Stimulated activated CD4-positive, alpha-beta T cell treated with anti-CD3 and anti-CD28 coated beads, Interleukin-12 subunit alpha, Interleukin-12 subunit beta, amount 100 ng/mL, for 48 hours (primary cell): ENCODE results near the gene ATXN1.
"Not testable (repeated sequence)": the region's sequence is repeated elsewhere in the genome, so short reads cannot be mapped to it uniquely, and the experiment has no call there.

Experiments
- DNase-seq, 3 donors: peaks; one replicate each; pipeline ENCODE4 v3.0.0-alpha.2; 2020; ENCODE audit warnings: low read depth in 2 of 3, low spot score in 1 of 3

The ATXN1 gene

GRCh38 chr6:16654701-16655100, 106.6 kb downstream of the ATXN1 start:
- DNase-seq, result no peak

- DNase-seq, result no peak
Observed at GRCh38 chr6:16653226-16653625, 108.0 kb downstream of the ATXN1 start.

GRCh38 chr6:16651871-16652270, 109.4 kb downstream of the ATXN1 start:
- no peak for DNase-seq

DNA sequence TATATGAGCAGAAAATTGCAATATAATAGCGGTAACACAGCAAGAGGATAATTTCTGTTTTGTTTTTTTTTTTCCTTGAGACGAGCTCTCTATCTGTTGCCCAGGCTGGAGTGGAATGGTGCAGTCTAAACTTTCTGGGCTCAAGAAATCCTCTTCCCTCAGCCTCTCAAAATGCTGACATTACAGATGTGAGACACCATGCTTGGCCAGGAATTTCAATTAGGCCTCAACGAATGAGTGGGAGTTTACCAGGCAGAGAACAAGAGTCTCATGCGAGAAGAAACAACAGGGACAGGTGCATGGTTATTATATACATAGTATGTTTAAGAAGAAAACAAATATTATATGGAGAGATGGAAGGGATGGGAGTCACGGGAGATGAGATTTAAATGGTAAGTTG, 111.4 kb downstream of the ATXN1 start:
- DNase-seq, result no peak

DNA sequence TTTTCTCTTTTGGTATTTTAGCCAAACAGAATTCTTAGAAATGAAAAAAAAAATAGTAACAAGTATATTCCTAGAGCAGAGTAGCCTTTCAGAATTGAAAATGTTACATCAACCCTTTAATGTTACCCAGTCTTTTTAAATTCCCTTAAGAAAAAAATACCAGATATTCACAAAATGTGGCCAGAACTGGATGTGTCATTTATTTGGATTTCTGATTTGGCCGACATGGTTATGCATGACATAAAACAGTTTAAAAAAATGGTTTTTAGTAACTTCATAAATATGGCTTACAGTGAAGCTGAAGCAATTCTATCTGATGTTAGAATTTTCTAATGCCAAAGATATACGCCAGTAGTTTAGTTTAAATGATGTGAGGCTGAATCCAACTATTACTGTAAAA, 112.0 kb downstream of the ATXN1 start:
- no peak for DNase-seq

DNA sequence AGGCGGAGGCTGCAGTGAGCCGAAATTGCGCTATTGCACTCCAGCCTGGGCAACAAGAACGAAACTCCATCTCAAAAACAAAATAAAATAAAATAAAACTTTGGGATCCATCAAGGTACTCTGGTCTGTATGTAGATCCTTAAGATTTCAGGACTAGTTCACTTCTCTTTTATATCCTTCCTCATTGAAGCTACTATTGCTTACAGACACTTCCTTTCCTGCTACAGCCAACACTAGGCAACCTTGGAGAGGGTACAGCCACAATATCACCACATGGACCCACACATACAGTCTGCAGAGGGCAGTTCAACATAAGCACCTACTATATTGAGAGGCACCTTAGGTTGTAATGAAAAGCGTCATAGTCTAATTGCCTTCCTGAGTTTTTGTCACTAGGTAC, 113.3 kb downstream of the ATXN1 start:
- no peak for DNase-seq

DNA sequence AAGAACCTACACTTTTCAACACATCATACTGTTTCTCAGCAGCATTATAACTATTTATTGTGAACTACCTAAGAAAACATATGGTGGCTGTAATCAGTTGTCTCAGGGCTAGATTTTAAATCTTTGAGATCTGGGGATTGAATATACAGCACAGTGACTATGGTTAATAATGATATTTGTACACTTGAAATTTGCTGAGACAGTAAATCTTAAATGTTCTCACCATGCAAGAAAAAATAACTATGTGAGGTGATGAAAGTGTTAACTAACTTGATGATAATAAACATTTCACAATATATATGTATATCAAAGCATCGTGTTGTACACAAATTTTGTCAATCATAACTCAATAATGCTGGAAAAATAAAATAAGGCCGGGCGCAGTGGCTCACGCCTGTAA, 113.8 kb downstream of the ATXN1 start:
- DNase-seq, result no peak

GRCh38 chr6:16644540-16645250, 116.6 kb downstream of the ATXN1 start:
- no peak for DNase-seq

- no peak for DNase-seq
Observed at GRCh38 chr6:16639684-16640480, 121.4 kb downstream of the ATXN1 start.

GRCh38 chr6:16637635-16638034, 123.6 kb downstream of the ATXN1 start:
- no peak for DNase-seq

- DNase-seq, result no peak
Observed at GRCh38 chr6:16635810-16636602, 125.3 kb downstream of the ATXN1 start.

DNA sequence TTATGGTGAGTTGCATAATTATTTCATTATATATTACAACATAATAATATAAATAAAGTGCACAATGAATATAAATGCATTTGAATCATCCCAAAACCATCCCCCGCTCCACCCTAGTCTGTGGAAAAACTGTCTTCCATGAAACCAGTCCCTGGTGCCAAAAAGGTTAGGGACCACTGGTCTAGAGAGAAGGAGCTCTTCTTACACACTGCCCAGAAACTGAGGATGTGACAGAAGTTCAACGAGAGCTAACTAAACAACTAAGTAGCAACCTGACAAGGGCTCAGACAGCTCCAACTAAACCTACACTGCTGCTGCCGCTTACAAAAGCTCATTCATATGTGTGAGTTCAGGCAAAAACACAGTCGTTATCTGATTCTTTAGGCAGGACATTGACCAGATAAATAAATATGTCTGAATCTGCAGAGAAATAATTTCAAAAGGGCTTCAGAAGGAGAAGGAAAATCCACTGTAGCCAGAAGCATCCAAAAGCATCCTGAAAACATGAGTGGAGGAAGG, 125.9 kb downstream of the ATXN1 start:
- DNase-seq, result no peak

GRCh38 chr6:16634855-16635254, 126.4 kb downstream of the ATXN1 start:
- DNase-seq, result no peak

DNA sequence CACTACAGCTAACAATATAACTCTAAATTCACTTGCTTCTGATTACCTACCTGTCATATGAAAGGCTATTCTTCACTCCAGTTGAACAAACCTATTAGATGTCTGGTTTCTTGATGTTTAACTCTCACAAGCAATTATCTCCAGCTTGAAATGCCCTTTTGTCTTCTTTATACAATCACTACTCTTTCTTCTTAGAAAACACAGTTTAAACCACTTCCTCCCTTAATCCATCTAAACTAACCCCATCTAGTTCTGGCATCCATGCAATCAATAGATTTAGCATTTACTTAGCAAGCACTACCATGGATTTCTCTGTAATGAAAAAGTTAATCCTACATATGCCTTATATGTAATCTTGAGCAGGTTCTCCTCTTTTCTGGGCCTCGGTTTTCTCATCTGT, 127.3 kb downstream of the ATXN1 start:
- DNase-seq, result no peak

DNA sequence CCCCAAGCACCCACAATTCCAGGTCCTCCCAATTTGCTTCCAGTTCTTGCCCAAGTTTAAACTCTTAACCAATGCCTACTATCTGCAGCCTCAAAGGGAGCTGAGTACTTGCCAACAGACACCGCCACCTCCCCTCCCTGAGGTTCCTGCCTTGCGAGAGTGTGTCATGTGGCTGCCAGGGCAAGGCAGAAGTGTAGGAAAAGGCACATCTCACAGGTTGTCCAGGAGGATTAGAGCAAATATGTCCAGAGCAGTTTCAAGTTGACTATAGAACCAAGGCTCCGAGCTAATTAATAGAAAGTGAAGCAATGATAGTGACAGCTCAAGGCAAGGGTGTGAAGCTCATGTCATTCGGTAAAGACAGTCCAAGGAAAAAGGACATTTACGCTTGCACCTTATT, 127.8 kb downstream of the ATXN1 start:
- DNase-seq, result no peak

GRCh38 chr6:16632101-16632500, 129.2 kb downstream of the ATXN1 start:
- DNase-seq, result no peak

GRCh38 chr6:16630026-16630643, 131.1 kb downstream of the ATXN1 start:
- no peak for DNase-seq

DNA sequence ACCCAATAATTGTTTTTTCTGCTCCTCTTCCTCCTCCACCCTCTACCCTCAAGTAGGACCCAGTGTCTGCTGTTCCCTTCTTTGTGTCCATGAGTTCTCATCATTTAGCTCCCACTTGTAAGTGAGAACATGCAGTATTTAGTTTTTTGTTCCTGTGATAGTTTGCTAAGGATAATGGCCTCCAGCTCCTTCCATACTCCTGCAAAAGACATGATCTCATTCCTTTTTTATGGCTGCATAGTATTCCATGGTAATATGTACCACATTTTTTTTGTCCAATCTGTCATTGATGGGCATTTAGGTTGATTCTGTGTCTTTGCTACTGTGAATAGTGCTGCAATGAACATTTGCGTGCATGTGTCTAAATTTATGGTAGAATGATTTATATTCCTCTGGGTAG, 132.7 kb downstream of the ATXN1 start:
- DNase-seq, result not testable (repeated sequence)

GRCh38 chr6:16626650-16627049, 134.6 kb downstream of the ATXN1 start:
- no peak for DNase-seq

DNA sequence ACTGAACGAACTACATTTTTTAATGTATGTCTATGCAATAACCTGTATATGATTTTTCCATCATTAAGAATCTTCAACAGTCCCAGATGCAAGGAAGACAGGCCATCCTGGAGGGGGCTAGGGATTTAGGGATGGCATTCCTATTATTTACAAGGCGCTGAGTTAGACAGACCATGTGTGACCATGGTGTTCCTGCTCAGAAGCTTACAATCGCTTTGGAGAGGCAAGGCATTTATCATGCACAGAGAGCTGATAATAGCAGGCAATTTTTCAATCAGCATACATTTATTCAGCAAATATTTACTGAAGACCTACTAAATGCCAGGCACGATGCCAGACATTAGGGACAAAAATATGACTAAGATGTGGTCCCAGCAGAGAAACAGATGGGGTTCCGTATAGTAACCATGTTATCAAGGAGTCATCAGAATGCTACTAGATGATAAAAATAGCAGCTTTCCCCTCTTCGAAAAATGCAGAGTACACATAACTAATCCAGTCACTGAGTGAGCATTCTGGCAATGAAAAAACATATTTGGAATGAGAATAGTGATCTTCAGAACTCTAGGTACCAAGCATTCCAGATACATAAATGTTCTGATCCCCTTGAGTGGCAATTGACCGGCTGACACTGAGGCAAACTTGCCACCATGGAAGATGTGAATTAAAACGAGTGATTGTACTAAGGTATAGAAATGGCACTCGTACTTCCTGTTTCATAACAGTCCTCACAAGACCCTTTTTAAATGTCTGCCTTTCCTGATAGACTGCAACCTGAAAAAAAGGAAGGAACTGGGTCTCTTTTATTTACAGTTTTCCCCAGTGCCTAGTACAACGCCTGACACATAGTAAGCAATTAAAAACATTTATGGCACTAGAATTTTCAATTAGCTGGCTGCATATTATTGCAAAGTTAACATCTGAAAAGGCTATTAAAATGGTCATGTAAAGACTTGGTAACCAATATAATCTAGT, 135.7 kb downstream of the ATXN1 start:
- no peak for DNase-seq
